A673 (cell line): Measurements from ENCODE around the gene ZNF546.

Source experiments
- EZH2 ChIP-seq: fragments of 200-600 bp; sonication (generic); IDR thresholded peaks from 2 replicates; pipeline ENCODE4 v1.6.1; 2017; ENCODE audit warnings: borderline replicate concordance, low read depth, mild to moderate bottlenecking, mixed read lengths, antibody characterized with exemption, low read length; ENCODE audit not compliant: poor library complexity, severe bottlenecking
- TF ChIP-seq, protein P1 (sequence below): fragments of 300-800, 200-600 bp; sonication (generic); conservative IDR thresholded peaks from 2 replicates; pipeline ENCODE4 v1.5.1; 2017; ENCODE audit warnings: low read depth, mild to moderate bottlenecking, antibody characterized with exemption, low read length, moderate library complexity, mixed read lengths

- TF ChIP-seq, protein P1, sequence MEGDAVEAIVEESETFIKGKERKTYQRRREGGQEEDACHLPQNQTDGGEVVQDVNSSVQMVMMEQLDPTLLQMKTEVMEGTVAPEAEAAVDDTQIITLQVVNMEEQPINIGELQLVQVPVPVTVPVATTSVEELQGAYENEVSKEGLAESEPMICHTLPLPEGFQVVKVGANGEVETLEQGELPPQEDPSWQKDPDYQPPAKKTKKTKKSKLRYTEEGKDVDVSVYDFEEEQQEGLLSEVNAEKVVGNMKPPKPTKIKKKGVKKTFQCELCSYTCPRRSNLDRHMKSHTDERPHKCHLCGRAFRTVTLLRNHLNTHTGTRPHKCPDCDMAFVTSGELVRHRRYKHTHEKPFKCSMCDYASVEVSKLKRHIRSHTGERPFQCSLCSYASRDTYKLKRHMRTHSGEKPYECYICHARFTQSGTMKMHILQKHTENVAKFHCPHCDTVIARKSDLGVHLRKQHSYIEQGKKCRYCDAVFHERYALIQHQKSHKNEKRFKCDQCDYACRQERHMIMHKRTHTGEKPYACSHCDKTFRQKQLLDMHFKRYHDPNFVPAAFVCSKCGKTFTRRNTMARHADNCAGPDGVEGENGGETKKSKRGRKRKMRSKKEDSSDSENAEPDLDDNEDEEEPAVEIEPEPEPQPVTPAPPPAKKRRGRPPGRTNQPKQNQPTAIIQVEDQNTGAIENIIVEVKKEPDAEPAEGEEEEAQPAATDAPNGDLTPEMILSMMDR = no peak
- no peak for TF ChIP-seq EZH2
Measured at GRCh38 chr19:39997638-39998216, 867 bp downstream of the ZNF546 start.
